ENCODE data around the gene ACE.

The ACE gene

GRCh38 chr17:63454915-63455314, 21.9 kb upstream of the ACE start:
- Histone ChIP-seq H3K36me3 (ENCODE audit: control insufficient read depth in 1 of 2, insufficient read depth in 2 of 2, low read length in 2 of 2) (no peaks in the 10 kb centered on the region), H2BK120ac (ENCODE audit: insufficient read depth, low read length, poor library complexity) (no peak overlapping the region), H3K4me1 (ENCODE audit: control insufficient read depth in 1 of 2, insufficient read depth in 2 of 2, low read length in 2 of 2) (peaks cover 0 to 2% of the 10 kb centered on the region in 2 experiments), H2BK5ac (ENCODE audit: low read depth, low read length, poor library complexity) (no peak overlapping the region), H3K4me2 (ENCODE audit: low read length) (no peak overlapping the region), H3K23ac (ENCODE audit: low read length) (no peak overlapping the region), H3K27me3 (ENCODE audit: insufficient read depth, low read length) (no peaks in the 10 kb centered on the region), H3K79me2 (ENCODE audit: control insufficient read depth, insufficient read depth, low read length, poor library complexity) (no peaks in the 10 kb centered on the region), H4K91ac (ENCODE audit: low read depth, low read length) (no peak overlapping the region), H2BK12ac (ENCODE audit: low read length) (no peak overlapping the region), H2AK5ac (ENCODE audit: low read length) (no peak overlapping the region), H3K14ac (ENCODE audit: low read length) (no peak overlapping the region), H3K4me3 (ENCODE audit: low read depth, low read length) (no peak overlapping the region), H4K12ac (ENCODE audit: low read depth, low read length) (no peak overlapping the region), H3K27ac (ENCODE audit: low read depth, low read length) (no peak overlapping the region), H3K79me1 (ENCODE audit: low read length) (no peaks in the 10 kb centered on the region), H3K9ac (ENCODE audit: low read length) (no peak overlapping the region), H3K9me3 (ENCODE audit: insufficient read depth, low read depth, low read length) (no peaks in the 10 kb centered on the region), H2AFZ (ENCODE audit: insufficient read depth, low read length, poor library complexity) (no peak overlapping the region), H3K4ac (ENCODE audit: low read depth, low read length) (no peak overlapping the region), H3K18ac (ENCODE audit: low read length) (no peak overlapping the region), H4K8ac (ENCODE audit: low read depth, low read length) (no peak overlapping the region)
- WGBS (ENCODE audit: extremely low coverage, insufficient coverage, insufficient read length) = no CpG with 5 or more reads among the region's 5 CpGs
- DNase-seq = no peak

GRCh38 chr17:63455417-63455816, 21.4 kb upstream of the ACE start:
- Histone ChIP-seq H3K23ac (ENCODE audit: low read length) (no peak overlapping the region), H3K4me2 (ENCODE audit: low read length) (no peak overlapping the region), H3K4ac (ENCODE audit: low read depth, low read length) (no peak overlapping the region), H4K12ac (ENCODE audit: low read depth, low read length) (no peak overlapping the region), H2AK5ac (ENCODE audit: low read length) (no peak overlapping the region), H3K18ac (ENCODE audit: low read length) (no peak overlapping the region), H3K27me3 (ENCODE audit: insufficient read depth, low read length) (no peaks in the 10 kb centered on the region), H3K9ac (ENCODE audit: low read length) (no peak overlapping the region), H3K36me3 (ENCODE audit: control insufficient read depth in 1 of 2, insufficient read depth in 2 of 2, low read length in 2 of 2) (no peaks in the 10 kb centered on the region), H3K9me3 (ENCODE audit: insufficient read depth, low read depth, low read length) (no peaks in the 10 kb centered on the region), H2BK12ac (ENCODE audit: low read length) (no peak overlapping the region), H4K8ac (ENCODE audit: low read depth, low read length) (no peak overlapping the region), H3K14ac (ENCODE audit: low read length) (no peak overlapping the region), H4K91ac (ENCODE audit: low read depth, low read length) (no peak overlapping the region), H2BK5ac (ENCODE audit: low read depth, low read length, poor library complexity) (no peak overlapping the region), H2BK120ac (ENCODE audit: insufficient read depth, low read length, poor library complexity) (no peak overlapping the region), H3K79me2 (ENCODE audit: control insufficient read depth, insufficient read depth, low read length, poor library complexity) (no peaks in the 10 kb centered on the region), H3K4me3 (ENCODE audit: low read depth, low read length) (no peak overlapping the region), H2AFZ (ENCODE audit: insufficient read depth, low read length, poor library complexity) (no peak overlapping the region), H3K79me1 (ENCODE audit: low read length) (no peaks in the 10 kb centered on the region), H3K4me1 (ENCODE audit: control insufficient read depth in 1 of 2, insufficient read depth in 2 of 2, low read length in 2 of 2) (peaks cover 0 to 2% of the 10 kb centered on the region in 2 experiments), H3K27ac (ENCODE audit: low read depth, low read length) (no peak overlapping the region)
- no peak for DNase-seq
- no CpG with 5 or more reads among the region's 4 CpGs for WGBS (ENCODE audit: extremely low coverage, insufficient coverage, insufficient read length)

- H2AFZ ChIP-seq (ENCODE audit: insufficient read depth, low read length, poor library complexity) = no peak overlapping the region
- no peaks in the 10 kb centered on the region for H3K27me3 ChIP-seq (ENCODE audit: insufficient read depth, low read length)
- peaks cover 0 to 2% of the 10 kb centered on the region in 2 experiments for H3K4me1 ChIP-seq (ENCODE audit: control insufficient read depth in 1 of 2, insufficient read depth in 2 of 2, low read length in 2 of 2)
- H3K9me3 ChIP-seq (ENCODE audit: insufficient read depth, low read depth, low read length) = no peaks in the 10 kb centered on the region
- H4K91ac ChIP-seq (ENCODE audit: low read depth, low read length) = no peak overlapping the region
- no peak overlapping the region for H3K27ac ChIP-seq (ENCODE audit: low read depth, low read length)
- no CpG with 5 or more reads among the region's 4 CpGs for WGBS (ENCODE audit: extremely low coverage, insufficient coverage, insufficient read length)
- no peak overlapping the region for H3K4ac ChIP-seq (ENCODE audit: low read depth, low read length)
- no peak overlapping the region for H2AK5ac ChIP-seq (ENCODE audit: low read length)
- no peak overlapping the region for H3K4me3 ChIP-seq (ENCODE audit: low read depth, low read length)
- no peak overlapping the region for H3K4me2 ChIP-seq (ENCODE audit: low read length)
- H2BK12ac ChIP-seq (ENCODE audit: low read length) = no peak overlapping the region
- no peak for DNase-seq
- no peak overlapping the region for H4K8ac ChIP-seq (ENCODE audit: low read depth, low read length)
- H3K79me1 ChIP-seq (ENCODE audit: low read length) = no peaks in the 10 kb centered on the region
- H2BK5ac ChIP-seq (ENCODE audit: low read depth, low read length, poor library complexity) = no peak overlapping the region
- H2BK120ac ChIP-seq (ENCODE audit: insufficient read depth, low read length, poor library complexity) = no peak overlapping the region
- H4K12ac ChIP-seq (ENCODE audit: low read depth, low read length) = no peak overlapping the region
- H3K14ac ChIP-seq (ENCODE audit: low read length) = no peak overlapping the region
- no peak overlapping the region for H3K18ac ChIP-seq (ENCODE audit: low read length)
- H3K9ac ChIP-seq (ENCODE audit: low read length) = no peak overlapping the region
- no peak overlapping the region for H3K23ac ChIP-seq (ENCODE audit: low read length)
- H3K36me3 ChIP-seq (ENCODE audit: control insufficient read depth in 1 of 2, insufficient read depth in 2 of 2, low read length in 2 of 2) = no peaks in the 10 kb centered on the region
- H3K79me2 ChIP-seq (ENCODE audit: control insufficient read depth, insufficient read depth, low read length, poor library complexity) = no peaks in the 10 kb centered on the region
Observed at GRCh38 chr17:63458478-63458877, 18.4 kb upstream of the ACE start.

GRCh38 chr17:63460018-63460417, 16.8 kb upstream of the ACE start:
- H4K91ac ChIP-seq (ENCODE audit: low read depth, low read length) = no peak overlapping the region
- H2BK12ac ChIP-seq (ENCODE audit: low read length) = no peak overlapping the region
- no peak overlapping the region for H2AFZ ChIP-seq (ENCODE audit: insufficient read depth, low read length, poor library complexity)
- no peaks in the 10 kb centered on the region for H3K27me3 ChIP-seq (ENCODE audit: insufficient read depth, low read length)
- DNase-seq = no peak
- H2AK5ac ChIP-seq (ENCODE audit: low read length) = no peak overlapping the region
- H2BK5ac ChIP-seq (ENCODE audit: low read depth, low read length, poor library complexity) = no peak overlapping the region
- H4K12ac ChIP-seq (ENCODE audit: low read depth, low read length) = no peak overlapping the region
- H3K79me2 ChIP-seq (ENCODE audit: control insufficient read depth, insufficient read depth, low read length, poor library complexity) = no peaks in the 10 kb centered on the region
- H3K23ac ChIP-seq (ENCODE audit: low read length) = no peak overlapping the region
- H3K4me2 ChIP-seq (ENCODE audit: low read length) = no peak overlapping the region
- no peak overlapping the region for H2BK120ac ChIP-seq (ENCODE audit: insufficient read depth, low read length, poor library complexity)
- H3K4me1 ChIP-seq (ENCODE audit: control insufficient read depth in 1 of 2, insufficient read depth in 2 of 2, low read length in 2 of 2) = no peaks in the 10 kb centered on the region
- H3K14ac ChIP-seq (ENCODE audit: low read length) = no peak overlapping the region
- no peak overlapping the region for H3K4me3 ChIP-seq (ENCODE audit: low read depth, low read length)
- H3K9ac ChIP-seq (ENCODE audit: low read length) = no peak overlapping the region
- H3K79me1 ChIP-seq (ENCODE audit: low read length) = no peaks in the 10 kb centered on the region
- no peak overlapping the region for H4K8ac ChIP-seq (ENCODE audit: low read depth, low read length)
- H3K36me3 ChIP-seq (ENCODE audit: control insufficient read depth in 1 of 2, insufficient read depth in 2 of 2, low read length in 2 of 2) = no peaks in the 10 kb centered on the region
- no peak overlapping the region for H3K4ac ChIP-seq (ENCODE audit: low read depth, low read length)
- no peak overlapping the region for H3K18ac ChIP-seq (ENCODE audit: low read length)
- no CpG with 5 or more reads among the region's 9 CpGs for WGBS (ENCODE audit: extremely low coverage, insufficient coverage, insufficient read length)
- H3K9me3 ChIP-seq (ENCODE audit: insufficient read depth, low read depth, low read length) = no peaks in the 10 kb centered on the region
- no peak overlapping the region for H3K27ac ChIP-seq (ENCODE audit: low read depth, low read length)
